Natural killer cell (primary cell): ENCODE measurements around the gene CXXC5. TPM values are rescaled to one million over a fixed set of nuclear protein-coding genes. Genes with fewer than 3 reads are reported as not detected.

Source experiments
- ATAC-seq, 3 donors: fragments of 150-1000 bp in 2 of 3; fragments of 200-7000 bp in 1 of 3; cut with Tn5 transposase; 1 replicate in 1 of 3; 2 replicates in 2 of 3; pipeline ENCODE4 v1.10.0; 2021; ENCODE audit warnings: mild to moderate bottlenecking in 2 of 3, moderate library complexity in 2 of 3
- DNase-seq, 2 donors: peaks; one replicate each; pipeline versions ENCODE4 v3.0.0 to v3.0.0-alpha.2; 2013 to 2021; ENCODE audit warnings: mixed read lengths in 1 of 2
- H3K27ac ChIP-seq: one replicate; pipeline ENCODE4 v1.5.1; 2013; ENCODE audit warnings: mild to moderate bottlenecking, low read length
- H3K27me3 ChIP-seq: one replicate; pipeline ENCODE4 v1.6.1; 2013; ENCODE audit warnings: low read length; ENCODE audit not compliant: control insufficient read depth, insufficient read depth
- H3K36me3 ChIP-seq: one replicate; pipeline ENCODE4 v1.6.1; 2013; ENCODE audit warnings: low read length; ENCODE audit not compliant: control insufficient read depth, insufficient read depth
- H3K4me1 ChIP-seq: one replicate; pipeline ENCODE4 v1.6.1; 2013; ENCODE audit warnings: low read length; ENCODE audit not compliant: control insufficient read depth, insufficient read depth
- H3K4me3 ChIP-seq: one replicate; pipeline ENCODE4 v1.5.1; 2013; ENCODE audit warnings: low read length
- H3K9me3 ChIP-seq: one replicate; pipeline ENCODE4 v1.6.1; 2013; ENCODE audit warnings: low read length; ENCODE audit not compliant: control insufficient read depth, insufficient read depth
- H3K27ac Mint-ChIP-seq, 2 donors: one replicate each; pipeline ENCODE4 v1.8.0; 2022; ENCODE audit warnings: mild to moderate bottlenecking in 2 of 2, mixed read lengths in 2 of 2, moderate library complexity in 1 of 2
- H3K27me3 Mint-ChIP-seq, 2 donors: one replicate each; pipeline ENCODE4 v1.8.0; 2022; ENCODE audit warnings: low read depth in 2 of 2, mixed read lengths in 2 of 2
- H3K36me3 Mint-ChIP-seq: one replicate; pipeline ENCODE4 v1.8.0; 2022; ENCODE audit warnings: mixed read lengths
- H3K4me1 Mint-ChIP-seq, 2 donors: one replicate each; pipeline ENCODE4 v1.8.0; 2022; ENCODE audit warnings: mixed read lengths in 2 of 2
- H3K4me3 Mint-ChIP-seq: one replicate; pipeline ENCODE4 v1.8.0; 2022; ENCODE audit warnings: mild to moderate bottlenecking, moderate library complexity, mixed read lengths
- H3K9me3 Mint-ChIP-seq, 2 donors: one replicate each; pipeline ENCODE4 v1.8.0; 2022; ENCODE audit warnings: mixed read lengths in 2 of 2
- CTCF ChIP-seq: fragments of 200-600 bp; IDR thresholded peaks from one replicate; pipeline ENCODE4 v1.8.0; 2022; ENCODE audit warnings: antibody characterized with exemption
- WGBS: methylation state at CpG from one replicate; pipeline ENCODE4 v1.1.7; 2013; ENCODE audit warnings: missing lambda C conversion rate; ENCODE audit not compliant: insufficient coverage; 5-methylcytosine and 5-hydroxymethylcytosine counted together
- intact Hi-C: fragments of 100-400 bp; cut with micrococcal nuclease; formaldehyde crosslinking; loops from one replicate; pipeline ENCODE4 v1.14.2; 2022
- total RNA-seq, 4 donors: library from RNA; stranded (reverse); fragments of 120-200 nt in 1 of 4; gene quantifications; one replicate each; pipeline versions ENCODE4 v1.2.3 to v1.2.4, GENCODE V29; 2013 to 2022

Gene CXXC5
- total RNA-seq, 3 donors from 2014 or later (not counting 1 experiment from before 2014, with no cell fraction given), result 75.6 to 124 (median 84.8) TPM

- DNase-seq (no peak), ATAC-seq (no peak)
- Histone ChIP-seq H3K4me3 (no peak overlapping the region), H3K9me3 (no peaks in the 10 kb centered on the region), H3K4me1 (peaks cover 54% of the 10 kb centered on the region), H3K36me3 (no peaks in the 10 kb centered on the region), H3K27ac (no peak overlapping the region), H3K27me3 (no peaks in the 10 kb centered on the region)
- Mint-ChIP-seq H3K4me3 (peak overlapping the region; percentile 9), H3K27me3 (no peaks in the 10 kb centered on the region), H3K4me1 (peaks cover 25 to 47% of the 10 kb centered on the region in 2 donors), H3K9me3 (no peaks in the 10 kb centered on the region), H3K36me3 (no peaks in the 10 kb centered on the region), H3K27ac (no peak overlapping the region)
- WGBS, result 98% methylated on average over 6 of the region's 6 CpGs
- no peak for TF ChIP-seq CTCF
- intact Hi-C loops, result loop anchor here (10.0 kb wide), 2 partner anchors 53 to 127 kb away; partner anchors contain the start of gene UBE2D2
Observed at GRCh38 chr5:139692148-139692547, 44.0 kb downstream of the CXXC5 start.

DNA sequence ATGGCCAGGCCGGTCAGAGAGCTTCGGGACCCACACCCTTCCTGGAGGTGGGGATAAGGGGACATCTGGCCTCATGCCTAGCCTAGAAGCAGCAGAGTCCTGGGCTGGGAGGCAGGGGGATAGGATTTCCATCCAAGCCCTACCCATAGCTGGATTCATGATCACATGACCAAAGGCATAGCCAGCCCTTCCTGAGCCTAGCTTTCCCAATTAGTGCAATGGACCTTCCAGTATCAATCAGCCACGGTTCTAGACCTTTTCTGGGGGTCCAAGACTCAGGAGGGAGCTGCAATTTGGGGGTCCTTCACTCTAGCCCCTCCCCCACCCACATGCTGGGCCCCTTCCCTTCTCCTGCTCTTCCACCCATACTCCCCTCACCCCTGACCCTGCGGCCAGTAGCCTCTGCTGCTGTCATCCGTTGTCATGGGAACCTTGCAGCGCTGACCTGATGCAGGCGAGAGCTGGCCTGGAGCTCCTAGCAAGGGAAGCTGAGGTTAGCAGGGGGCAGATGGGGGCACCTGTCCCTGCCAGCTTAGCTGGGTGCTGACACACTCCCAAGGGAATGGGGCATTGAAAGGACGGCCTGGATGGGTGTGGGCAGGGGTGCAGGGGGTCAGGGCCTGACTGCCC is 44.6 kb downstream of the CXXC5 start:
- intact Hi-C loops, result loop anchor here (10.0 kb wide), 2 partner anchors 52 to 128 kb away; partner anchors contain the start of gene UBE2D2
- WGBS, result 90% methylated on average over 8 of the region's 8 CpGs
- H3K9me3 Mint-ChIP-seq, result no peaks in the 10 kb centered on the region

GRCh38 chr5:139693676-139694364 is 45.7 kb downstream of the CXXC5 start:
- DNase-seq (no peak), ATAC-seq (no peak)
- no peaks in the 10 kb centered on the region for H3K27me3 Mint-ChIP-seq
- Histone ChIP-seq H3K27me3 (no peaks in the 10 kb centered on the region), H3K27ac (no peak overlapping the region), H3K4me3 (no peak overlapping the region), H3K4me1 (peaks cover 56% of the 10 kb centered on the region), H3K9me3 (no peaks in the 10 kb centered on the region), H3K36me3 (no peaks in the 10 kb centered on the region)
- no peaks in the 10 kb centered on the region for H3K36me3 Mint-ChIP-seq
- peaks cover 36 to 54% of the 10 kb centered on the region in 2 donors for H3K4me1 Mint-ChIP-seq
- H3K27ac Mint-ChIP-seq, result peak overlapping the region; percentile 27 to 62
- H3K4me3 Mint-ChIP-seq, result no peak overlapping the region
- no peaks in the 10 kb centered on the region for H3K9me3 Mint-ChIP-seq
- TF ChIP-seq CTCF, result no peak
- 91% methylated on average over 3 of the region's 3 CpGs for WGBS
- intact Hi-C loops, result loop anchor here (10.0 kb wide), 2 partner anchors 51 to 129 kb away; partner anchors contain the start of gene UBE2D2

More for the DNA sequence above, 44.6 kb downstream of the CXXC5 start:
- Histone ChIP-seq H3K27me3 (no peaks in the 10 kb centered on the region), H3K4me1 (peaks cover 54% of the 10 kb centered on the region), H3K27ac (no peak overlapping the region), H3K36me3 (no peaks in the 10 kb centered on the region), H3K9me3 (no peaks in the 10 kb centered on the region), H3K4me3 (no peak overlapping the region)
- peak overlapping the region in 1 of 2 donors; percentile 27 for H3K27ac Mint-ChIP-seq
- H3K4me1 Mint-ChIP-seq, result peaks cover 26 to 49% of the 10 kb centered on the region in 2 donors
- H3K4me3 Mint-ChIP-seq, result no peak overlapping the region
- no peak for DNase-seq
- H3K36me3 Mint-ChIP-seq, result no peaks in the 10 kb centered on the region
- TF ChIP-seq CTCF, result no peak
- ATAC-seq, result no peak
- H3K27me3 Mint-ChIP-seq, result no peaks in the 10 kb centered on the region
